ENCODE results near the gene MAPK10. TPM values are rescaled to one million over a fixed set of nuclear protein-coding genes. Genes with fewer than 3 reads are reported as not detected.

MAPK10 gene
- total RNA-seq, 1 experiment from 2014 or later = 4.7 TPM

- Histone ChIP-seq H4K5ac (ENCODE audit: insufficient read length, low read depth, low read length) (no peak overlapping the region), H2BK15ac (ENCODE audit: low read depth, low read length) (no peak overlapping the region), H2BK12ac (ENCODE audit: insufficient read length, low read depth, low read length) (no peak overlapping the region), H3K27me3 (ENCODE audit: insufficient read depth, low read length) (no peaks in the 10 kb centered on the region), H3K23ac (ENCODE audit: insufficient read length, low read depth, low read length) (no peak overlapping the region), H4K8ac (replicated peaks; ENCODE audit: insufficient read length, low read depth, low read length) (no peak overlapping the region), H2AFZ (ENCODE audit: low read length) (no peak overlapping the region), H3K14ac (ENCODE audit: insufficient read depth, low read length) (no peak overlapping the region), H3K79me2 (ENCODE audit: insufficient read depth, low read length) (no peaks in the 10 kb centered on the region; the same call in 1 of the 2 replicates), H2AK5ac (ENCODE audit: insufficient read length, low read length) (no peak overlapping the region), H2BK5ac (ENCODE audit: insufficient read length, low read length) (no peak overlapping the region), H4K91ac (ENCODE audit: insufficient read length, low read depth, low read length) (no peak overlapping the region), H3K4me2 (ENCODE audit: insufficient read depth, insufficient read length, low read length) (no peak overlapping the region), H3K23me2 (ENCODE audit: insufficient read length, low read depth, low read length, poor library complexity, severe bottlenecking) (no peaks in the 10 kb centered on the region), H3K9me3 (ENCODE audit: control insufficient read depth, low read depth, low read length) (no peaks in the 10 kb centered on the region), H3K9ac (ENCODE audit: extremely low read depth, insufficient read length, low read length) (no peak overlapping the region), H3K79me1 (ENCODE audit: insufficient read depth, low read depth, low read length, poor library complexity, severe bottlenecking) (no peaks in the 10 kb centered on the region), H3T11ph (ENCODE audit: low read length) (no peak overlapping the region), H4K20me1 (ENCODE audit: control insufficient read depth, insufficient read depth, insufficient read length) (no peaks in the 10 kb centered on the region), H3K27ac (ENCODE audit: insufficient read length, low read depth, low read length) (no peak overlapping the region), H2BK120ac (ENCODE audit: low read depth, low read length, poor library complexity, severe bottlenecking) (no peak overlapping the region), H3K18ac (ENCODE audit: insufficient read length, low read depth, low read length) (no peak overlapping the region), H3K4me1 (ENCODE audit: insufficient read depth, low read length) (no peaks in the 10 kb centered on the region), H2BK20ac (ENCODE audit: low read depth, low read length, poor library complexity, severe bottlenecking) (no peak overlapping the region), H3K4ac (ENCODE audit: low read depth, low read length) (no peak overlapping the region), H3K56ac (ENCODE audit: insufficient read length, low read depth, low read length) (no peak overlapping the region)
- TF ChIP-seq CTCF (conservative IDR thresholded peaks at IDR 0.05) = no peak
- DNase-seq = no peak
- Mint-ChIP-seq H3K36me3 (ENCODE audit: insufficient read depth in 1 of 3, low read depth in 3 of 3) (no peaks in the 10 kb centered on the region), H3K27ac (peak overlapping the region in 1 of 3 experiments; percentile 66; a peak in 2 of 7 replicates), H3K4me1 (peaks cover 0 to 3% of the 10 kb centered on the region in 2 experiments; a peak in 1 of 4 replicates), H3K4me3 (no peak overlapping the region), H3K27me3 (ENCODE audit: low read depth) (no peaks in the 10 kb centered on the region; the same call in 1 of the 2 replicates), H3K9me3 (no peaks in the 10 kb centered on the region)
These were observed 365.3 kb downstream of the MAPK10 start for GRCh38 chr4:85994576-85994975.
